Measurements from ENCODE around the gene FNDC4.

- TF ChIP-seq POLR2AphosphoS5 (IDR thresholded peaks at IDR 0.05) (no peak), POLR2A (IDR thresholded peaks at IDR 0.05) (no peak), CTCF (IDR thresholded peaks at IDR 0.05) (no peak), EP300 (IDR thresholded peaks at IDR 0.05) (no peak)
Measured at GRCh38 chr2:27492557-27492956, 2.4 kb downstream of the FNDC4 start.

Data from suprapubic skin (tissue), 4 donors.